Parathyroid adenoma (tissue), 2 donors: ENCODE measurements around the gene ARFRP1.
A peak's percentile ranks its signal among the peaks of the same experiment; 100 is the strongest.

Experiments used
- H2AFZ ChIP-seq: fragments of 300-600 bp; sonication (generic); one replicate; pipeline ENCODE4 v1.7.0; 2017; ENCODE audit warnings: antibody characterized with exemption, mild to moderate bottlenecking
- H3K27ac ChIP-seq: fragments of 300-600 bp; sonication (generic); one replicate; pipeline ENCODE4 v1.7.0; 2017
- H3K27me3 ChIP-seq: fragments of 300-600 bp; sonication (generic); one replicate; pipeline ENCODE4 v1.7.0; 2017; ENCODE audit warnings: low read length; ENCODE audit not compliant: control insufficient read depth, insufficient read depth
- H3K36me3 ChIP-seq: fragments of 300-600 bp; sonication (generic); one replicate; pipeline ENCODE4 v1.7.0; 2017; ENCODE audit warnings: low read length; ENCODE audit not compliant: control insufficient read depth, insufficient read depth
- H3K4me1 ChIP-seq: fragments of 300-600 bp; sonication (generic); one replicate; pipeline ENCODE4 v1.7.0; 2017; ENCODE audit warnings: control low read depth
- H3K4me2 ChIP-seq: fragments of 300-600 bp; sonication (generic); one replicate; pipeline ENCODE4 v1.7.0; 2017; ENCODE audit warnings: low read length
- H3K4me3 ChIP-seq: fragments of 300-600 bp; sonication (generic); one replicate; pipeline ENCODE4 v1.7.0; 2017; ENCODE audit warnings: low read depth, low read length
- H3K79me2 ChIP-seq: fragments of 300-600 bp; sonication (generic); one replicate; pipeline ENCODE4 v1.7.0; 2017; ENCODE audit warnings: control low read depth
- H3K9ac ChIP-seq: fragments of 300-600 bp; sonication (generic); one replicate; pipeline ENCODE4 v1.7.0; 2017; ENCODE audit warnings: mild to moderate bottlenecking
- H3K9me3 ChIP-seq: fragments of 300-600 bp; sonication (generic); one replicate; pipeline ENCODE4 v1.7.0; 2017; ENCODE audit warnings: low read length; ENCODE audit not compliant: control insufficient read depth
- TF ChIP-seq, protein P1 (sequence below): fragments of 300-600 bp; sonication (generic); IDR thresholded peaks from one replicate; pipeline ENCODE4 v1.7.0; 2017; ENCODE audit warnings: antibody characterized with exemption, mild to moderate bottlenecking
- donor health status: primary hyperparathyroidism.

ARFRP1 gene

DNA sequence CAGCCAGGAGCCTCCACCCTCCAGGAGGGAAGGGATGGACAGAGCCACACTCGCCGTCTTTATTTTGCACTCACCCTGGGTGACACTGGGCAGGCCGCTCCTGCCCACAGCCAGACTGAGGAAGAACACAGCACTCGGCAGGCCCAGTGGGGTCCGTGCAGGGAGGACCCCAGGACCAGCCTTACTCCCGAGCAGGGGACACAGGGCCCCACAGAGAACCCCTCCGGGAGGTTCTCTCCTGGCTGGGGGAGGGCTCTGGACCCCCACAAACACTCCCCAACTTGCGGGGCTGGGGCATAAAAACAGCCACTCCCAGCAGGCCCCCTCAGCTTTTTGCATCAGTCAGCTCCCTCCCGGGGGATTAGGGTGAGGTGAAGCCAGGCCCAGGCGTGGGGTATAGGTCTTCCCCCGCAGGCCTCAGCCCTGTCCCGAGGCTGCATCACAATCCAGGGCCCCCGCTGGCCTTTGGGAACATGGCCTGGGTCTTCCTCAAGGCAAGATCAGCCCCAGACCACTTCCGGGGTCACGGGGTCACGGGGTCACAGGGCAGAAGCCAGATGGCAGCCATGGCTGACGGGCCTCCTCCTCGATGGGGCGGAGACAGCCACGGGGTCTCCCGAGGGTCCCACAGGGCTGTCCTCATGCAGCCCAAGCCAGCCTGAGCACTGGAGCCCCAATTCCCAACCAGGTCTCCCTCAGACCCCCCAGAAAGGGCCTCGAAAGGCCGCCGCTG lies 8.1 kb downstream of the ARFRP1 start:
- TF ChIP-seq, protein P1, sequence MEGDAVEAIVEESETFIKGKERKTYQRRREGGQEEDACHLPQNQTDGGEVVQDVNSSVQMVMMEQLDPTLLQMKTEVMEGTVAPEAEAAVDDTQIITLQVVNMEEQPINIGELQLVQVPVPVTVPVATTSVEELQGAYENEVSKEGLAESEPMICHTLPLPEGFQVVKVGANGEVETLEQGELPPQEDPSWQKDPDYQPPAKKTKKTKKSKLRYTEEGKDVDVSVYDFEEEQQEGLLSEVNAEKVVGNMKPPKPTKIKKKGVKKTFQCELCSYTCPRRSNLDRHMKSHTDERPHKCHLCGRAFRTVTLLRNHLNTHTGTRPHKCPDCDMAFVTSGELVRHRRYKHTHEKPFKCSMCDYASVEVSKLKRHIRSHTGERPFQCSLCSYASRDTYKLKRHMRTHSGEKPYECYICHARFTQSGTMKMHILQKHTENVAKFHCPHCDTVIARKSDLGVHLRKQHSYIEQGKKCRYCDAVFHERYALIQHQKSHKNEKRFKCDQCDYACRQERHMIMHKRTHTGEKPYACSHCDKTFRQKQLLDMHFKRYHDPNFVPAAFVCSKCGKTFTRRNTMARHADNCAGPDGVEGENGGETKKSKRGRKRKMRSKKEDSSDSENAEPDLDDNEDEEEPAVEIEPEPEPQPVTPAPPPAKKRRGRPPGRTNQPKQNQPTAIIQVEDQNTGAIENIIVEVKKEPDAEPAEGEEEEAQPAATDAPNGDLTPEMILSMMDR, result no peak
- Histone ChIP-seq H3K4me3 (no peak overlapping the region), H3K79me2 (peaks cover 48% of the 10 kb centered on the region), H3K9me3 (no peaks in the 10 kb centered on the region), H3K4me1 (no peaks in the 10 kb centered on the region), H2AFZ (no peak overlapping the region), H3K36me3 (no peaks in the 10 kb centered on the region), H3K9ac (no peak overlapping the region), H3K27ac (no peak overlapping the region), H3K4me2 (no peak overlapping the region), H3K27me3 (no peaks in the 10 kb centered on the region)

DNA sequence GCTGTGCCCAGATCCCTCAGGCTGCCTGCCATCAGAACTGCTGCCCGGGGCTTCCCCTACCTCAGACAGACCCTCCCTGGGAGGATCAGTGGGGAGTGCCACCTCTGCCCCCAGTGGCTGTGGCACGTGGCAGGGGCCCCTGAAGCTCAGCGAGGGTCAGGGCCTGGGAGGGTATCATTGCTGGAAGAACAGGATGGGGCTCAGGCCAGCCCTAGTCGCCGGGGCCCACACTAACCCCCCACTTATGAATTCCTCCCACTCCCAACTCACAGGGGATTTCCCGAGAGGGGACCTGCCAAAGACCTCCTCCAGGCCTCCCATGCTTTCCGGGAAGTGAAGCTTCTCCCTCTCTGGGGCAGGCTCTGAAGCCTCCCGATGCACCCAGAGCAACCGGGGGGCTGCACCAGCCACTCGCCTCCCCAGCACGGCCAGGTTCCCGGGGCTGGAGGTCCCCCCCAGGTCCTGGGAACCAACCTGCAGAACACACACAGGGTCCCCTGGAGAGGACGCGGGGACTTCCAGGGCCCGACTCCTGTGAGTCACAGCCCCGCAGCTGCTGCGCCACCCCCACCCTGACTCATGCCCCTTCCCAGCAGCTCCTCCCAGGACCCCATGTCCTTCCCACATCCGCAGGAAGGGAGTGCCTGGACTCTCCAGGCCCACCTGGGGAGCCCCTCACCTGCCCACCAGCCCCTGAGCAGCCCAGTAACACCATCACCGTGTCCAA lies 8.9 kb downstream of the ARFRP1 start:
- Histone ChIP-seq H3K27me3 (no peaks in the 10 kb centered on the region), H3K79me2 (peaks cover 48% of the 10 kb centered on the region), H3K9me3 (no peaks in the 10 kb centered on the region), H3K4me1 (no peaks in the 10 kb centered on the region), H3K27ac (no peak overlapping the region), H2AFZ (no peak overlapping the region), H3K4me2 (no peak overlapping the region), H3K36me3 (no peaks in the 10 kb centered on the region), H3K9ac (no peak overlapping the region), H3K4me3 (no peak overlapping the region)
- TF ChIP-seq, protein P1, result no peak

DNA sequence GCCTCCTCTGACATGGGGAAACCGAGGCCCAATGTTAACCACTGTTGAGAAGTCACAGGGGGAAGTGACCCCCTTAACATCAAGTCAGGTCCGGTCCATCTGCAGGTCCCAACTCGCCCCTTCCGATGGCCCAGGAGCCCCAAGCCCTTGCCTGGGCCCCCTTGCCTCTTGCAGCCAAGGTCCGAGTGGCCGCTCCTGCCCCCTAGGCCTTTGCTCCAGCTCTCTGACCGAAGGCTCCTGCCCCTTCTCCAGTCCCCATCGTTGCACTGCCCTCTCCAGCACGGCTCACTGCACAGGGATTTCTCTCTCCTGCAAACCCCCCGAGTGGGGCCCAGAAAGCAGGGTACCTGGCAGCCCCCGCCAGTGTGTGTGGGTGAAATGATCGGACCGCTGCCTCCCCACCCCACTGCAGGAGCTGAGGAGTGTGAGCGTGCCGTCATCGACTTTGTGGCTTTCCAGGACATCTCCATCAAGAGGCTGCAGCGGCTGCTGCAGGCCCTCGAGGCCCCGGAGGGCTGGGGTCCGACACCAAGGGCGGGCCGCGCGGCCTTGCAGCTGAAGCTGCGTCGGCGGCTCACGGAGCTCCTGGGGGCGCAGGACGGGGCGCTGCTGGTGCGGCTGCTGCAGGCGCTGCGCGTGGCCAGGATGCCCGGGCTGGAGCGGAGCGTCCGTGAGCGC lies 9.8 kb downstream of the ARFRP1 start:
- Histone ChIP-seq H3K4me3 (no peak overlapping the region), H3K36me3 (no peaks in the 10 kb centered on the region), H3K4me2 (no peak overlapping the region), H3K79me2 (peaks cover 41% of the 10 kb centered on the region), H3K27ac (no peak overlapping the region), H3K4me1 (no peaks in the 10 kb centered on the region), H3K9ac (no peak overlapping the region), H2AFZ (no peak overlapping the region), H3K27me3 (no peaks in the 10 kb centered on the region), H3K9me3 (no peaks in the 10 kb centered on the region)
- TF ChIP-seq, protein P1, result no peak

DNA sequence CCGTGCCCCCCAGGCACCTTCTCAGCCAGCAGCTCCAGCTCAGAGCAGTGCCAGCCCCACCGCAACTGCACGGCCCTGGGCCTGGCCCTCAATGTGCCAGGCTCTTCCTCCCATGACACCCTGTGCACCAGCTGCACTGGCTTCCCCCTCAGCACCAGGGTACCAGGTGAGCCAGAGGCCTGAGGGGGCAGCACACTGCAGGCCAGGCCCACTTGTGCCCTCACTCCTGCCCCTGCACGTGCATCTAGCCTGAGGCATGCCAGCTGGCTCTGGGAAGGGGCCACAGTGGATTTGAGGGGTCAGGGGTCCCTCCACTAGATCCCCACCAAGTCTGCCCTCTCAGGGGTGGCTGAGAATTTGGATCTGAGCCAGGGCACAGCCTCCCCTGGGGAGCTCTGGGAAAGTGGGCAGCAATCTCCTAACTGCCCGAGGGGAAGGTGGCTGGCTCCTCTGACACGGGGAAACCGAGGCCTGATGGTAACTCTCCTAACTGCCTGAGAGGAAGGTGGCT lies 10.4 kb downstream of the ARFRP1 start:
- no peaks in the 10 kb centered on the region for H3K4me1 ChIP-seq
- no peak overlapping the region for H3K27ac ChIP-seq
- no peak overlapping the region for H2AFZ ChIP-seq
- H3K36me3 ChIP-seq, result no peaks in the 10 kb centered on the region
- peaks cover 35% of the 10 kb centered on the region for H3K79me2 ChIP-seq
- TF ChIP-seq, protein P1, result no peak
- H3K4me2 ChIP-seq, result peak overlapping the region; percentile 52
- H3K27me3 ChIP-seq, result no peaks in the 10 kb centered on the region
- H3K4me3 ChIP-seq, result no peak overlapping the region
- H3K9me3 ChIP-seq, result no peaks in the 10 kb centered on the region
- H3K9ac ChIP-seq, result no peak overlapping the region
